ENCODE measurements around the gene LAMA1.

The LAMA1 gene

DNA sequence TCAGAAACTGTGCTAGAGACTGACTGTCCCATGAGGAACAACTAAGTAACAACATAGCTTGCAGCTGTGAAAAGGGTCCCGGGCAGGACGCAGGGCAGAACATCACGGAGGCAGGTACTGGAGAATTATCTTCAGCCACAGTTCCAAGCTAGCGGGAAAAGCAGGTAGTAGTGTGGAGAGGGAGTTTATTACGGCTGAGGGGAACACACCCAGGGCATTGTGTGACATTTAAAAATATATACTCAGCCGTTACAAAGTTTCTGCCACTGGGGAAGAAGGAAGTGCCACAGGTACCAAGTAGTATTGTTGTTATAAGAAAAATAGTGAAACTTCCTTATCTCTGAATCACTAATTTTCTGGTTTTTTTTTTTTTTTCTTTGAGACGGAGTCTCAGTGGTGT, 179.6 kb downstream of the LAMA1 start:
- no peak overlapping the region for H2AFZ ChIP-seq (ENCODE audit: low read length)
- TF ChIP-seq, protein P1, sequence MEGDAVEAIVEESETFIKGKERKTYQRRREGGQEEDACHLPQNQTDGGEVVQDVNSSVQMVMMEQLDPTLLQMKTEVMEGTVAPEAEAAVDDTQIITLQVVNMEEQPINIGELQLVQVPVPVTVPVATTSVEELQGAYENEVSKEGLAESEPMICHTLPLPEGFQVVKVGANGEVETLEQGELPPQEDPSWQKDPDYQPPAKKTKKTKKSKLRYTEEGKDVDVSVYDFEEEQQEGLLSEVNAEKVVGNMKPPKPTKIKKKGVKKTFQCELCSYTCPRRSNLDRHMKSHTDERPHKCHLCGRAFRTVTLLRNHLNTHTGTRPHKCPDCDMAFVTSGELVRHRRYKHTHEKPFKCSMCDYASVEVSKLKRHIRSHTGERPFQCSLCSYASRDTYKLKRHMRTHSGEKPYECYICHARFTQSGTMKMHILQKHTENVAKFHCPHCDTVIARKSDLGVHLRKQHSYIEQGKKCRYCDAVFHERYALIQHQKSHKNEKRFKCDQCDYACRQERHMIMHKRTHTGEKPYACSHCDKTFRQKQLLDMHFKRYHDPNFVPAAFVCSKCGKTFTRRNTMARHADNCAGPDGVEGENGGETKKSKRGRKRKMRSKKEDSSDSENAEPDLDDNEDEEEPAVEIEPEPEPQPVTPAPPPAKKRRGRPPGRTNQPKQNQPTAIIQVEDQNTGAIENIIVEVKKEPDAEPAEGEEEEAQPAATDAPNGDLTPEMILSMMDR (IDR thresholded peaks at IDR 0.05; ENCODE audit: low read length) = no peak
- no peak for TF ChIP-seq EZH2 (optimal IDR thresholded peaks at IDR 0.05; ENCODE audit: low read depth, low read length)

GRCh38 chr18:6934859-6935258, 182.7 kb downstream of the LAMA1 start:
- no peaks in the 10 kb centered on the region for H3K9me2 ChIP-seq (replicated peaks; ENCODE audit: insufficient read depth, low read length)
- no peak for DNase-seq
- H3K9me3 ChIP-seq (replicated peaks; ENCODE audit: insufficient read depth, low read length) = no peaks in the 10 kb centered on the region
- no peaks in the 10 kb centered on the region for H3K79me2 ChIP-seq (ENCODE audit: low read length)
- no peak overlapping the region for H2AFZ ChIP-seq (ENCODE audit: low read length)
- H3K4me2 ChIP-seq (ENCODE audit: low read depth, low read length) = no peak overlapping the region
- H3K9ac ChIP-seq (ENCODE audit: low read length) = no peak overlapping the region
- no peak overlapping the region for H3K4me3 ChIP-seq (ENCODE audit: low read length)
- no peaks in the 10 kb centered on the region for H3F3A ChIP-seq (ENCODE audit: insufficient read depth, low read length)
- no peak overlapping the region for H3K27ac ChIP-seq (ENCODE audit: low read length)
- H3K36me3 ChIP-seq (replicated peaks; ENCODE audit: insufficient read depth, low read length) = no peaks in the 10 kb centered on the region
- no peaks in the 10 kb centered on the region for H3K4me1 ChIP-seq (ENCODE audit: low read length)
- no peaks in the 10 kb centered on the region for H3K27me3 ChIP-seq (replicated peaks; ENCODE audit: insufficient read depth, low read length)
- H4K20me1 ChIP-seq (ENCODE audit: insufficient read depth, low read length) = no peaks in the 10 kb centered on the region
- TF ChIP-seq EZH2phosphoT487 (IDR thresholded peaks at IDR 0.05; ENCODE audit: low read length) = no peak
- TF ChIP-seq, protein P1 (IDR thresholded peaks at IDR 0.05; ENCODE audit: low read length) = no peak
- TF ChIP-seq EZH2 (optimal IDR thresholded peaks at IDR 0.05; ENCODE audit: low read depth, low read length) = no peak

More for the DNA sequence above, 179.6 kb downstream of the LAMA1 start:
- Histone ChIP-seq H3K9ac (ENCODE audit: low read length) (no peak overlapping the region), H3K9me3 (replicated peaks; ENCODE audit: insufficient read depth, low read length) (no peaks in the 10 kb centered on the region), H3K36me3 (replicated peaks; ENCODE audit: insufficient read depth, low read length) (no peaks in the 10 kb centered on the region), H3K9me2 (replicated peaks; ENCODE audit: insufficient read depth, low read length) (no peaks in the 10 kb centered on the region), H3K4me2 (ENCODE audit: low read depth, low read length) (no peak overlapping the region), H3K27me3 (replicated peaks; ENCODE audit: insufficient read depth, low read length) (no peaks in the 10 kb centered on the region), H3K4me3 (ENCODE audit: low read length) (no peak overlapping the region), H3K4me1 (ENCODE audit: low read length) (no peaks in the 10 kb centered on the region), H3K27ac (ENCODE audit: low read length) (no peak overlapping the region), H3F3A (ENCODE audit: insufficient read depth, low read length) (no peaks in the 10 kb centered on the region), H4K20me1 (ENCODE audit: insufficient read depth, low read length) (no peaks in the 10 kb centered on the region), H3K79me2 (ENCODE audit: low read length) (no peaks in the 10 kb centered on the region)
- DNase-seq = no peak

GRCh38 chr18:6929370-6930102, 188.1 kb downstream of the LAMA1 start:
- Histone ChIP-seq H3K4me2 (ENCODE audit: low read depth, low read length) (no peak overlapping the region), H3K4me3 (ENCODE audit: low read length) (no peak overlapping the region), H3K4me1 (ENCODE audit: low read length) (no peaks in the 10 kb centered on the region), H3K27me3 (replicated peaks; ENCODE audit: insufficient read depth, low read length) (no peaks in the 10 kb centered on the region), H3K27ac (ENCODE audit: low read length) (no peak overlapping the region), H3K79me2 (ENCODE audit: low read length) (no peaks in the 10 kb centered on the region), H2AFZ (ENCODE audit: low read length) (no peak overlapping the region), H3K36me3 (replicated peaks; ENCODE audit: insufficient read depth, low read length) (no peaks in the 10 kb centered on the region), H3K9me2 (replicated peaks; ENCODE audit: insufficient read depth, low read length) (no peaks in the 10 kb centered on the region), H4K20me1 (ENCODE audit: insufficient read depth, low read length) (no peaks in the 10 kb centered on the region), H3K9ac (ENCODE audit: low read length) (no peak overlapping the region), H3K9me3 (replicated peaks; ENCODE audit: insufficient read depth, low read length) (no peaks in the 10 kb centered on the region), H3F3A (ENCODE audit: insufficient read depth, low read length) (no peaks in the 10 kb centered on the region)
- DNase-seq = no peak
- TF ChIP-seq EZH2 (optimal IDR thresholded peaks at IDR 0.05; ENCODE audit: low read depth, low read length) (no peak), EZH2phosphoT487 (IDR thresholded peaks at IDR 0.05; ENCODE audit: low read length) (no peak)
- TF ChIP-seq, protein P1 (IDR thresholded peaks at IDR 0.05; ENCODE audit: low read length) = no peak

Measured in MM.1S (cell line).